Choroid plexus epithelial cell (primary cell): ENCODE data around the gene NUDT4B.
"Not testable (repeated sequence)": the region's sequence is repeated elsewhere in the genome, so short reads cannot be mapped to it uniquely, and the experiment has no call there.

Experiments
- DNase-seq: peaks from one replicate; pipeline ENCODE4 v3.0.0-alpha.2; 2010; ENCODE audit warnings: low read depth
- H3K4me3 ChIP-seq: 2 replicates; pipeline ENCODE4 v1.5.1; 2011; ENCODE audit warnings: low read depth, mild to moderate bottlenecking, control low read depth, low read length, moderate library complexity

The NUDT4B gene

DNA sequence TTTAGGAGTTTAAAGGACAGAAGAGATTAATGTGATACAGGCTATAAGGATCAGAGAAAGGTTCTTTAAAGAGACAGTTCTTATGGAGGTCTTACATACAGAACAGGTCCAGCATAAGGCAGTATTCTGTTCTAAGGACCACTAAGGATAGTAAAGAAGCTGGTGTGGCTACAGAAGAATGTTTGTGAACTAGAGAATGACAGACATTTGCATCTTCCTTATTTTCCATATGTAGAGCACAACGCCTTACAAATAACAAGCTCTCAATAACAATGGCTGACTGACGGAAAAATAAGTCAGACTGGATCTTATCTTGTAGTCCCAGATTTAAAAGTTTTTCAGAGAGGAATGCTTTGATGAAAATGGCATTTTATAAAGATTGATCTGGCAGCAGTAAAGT is 26.7 kb downstream of the NUDT4B start:
- not testable (repeated sequence) for DNase-seq, H3K4me3 ChIP-seq

DNA sequence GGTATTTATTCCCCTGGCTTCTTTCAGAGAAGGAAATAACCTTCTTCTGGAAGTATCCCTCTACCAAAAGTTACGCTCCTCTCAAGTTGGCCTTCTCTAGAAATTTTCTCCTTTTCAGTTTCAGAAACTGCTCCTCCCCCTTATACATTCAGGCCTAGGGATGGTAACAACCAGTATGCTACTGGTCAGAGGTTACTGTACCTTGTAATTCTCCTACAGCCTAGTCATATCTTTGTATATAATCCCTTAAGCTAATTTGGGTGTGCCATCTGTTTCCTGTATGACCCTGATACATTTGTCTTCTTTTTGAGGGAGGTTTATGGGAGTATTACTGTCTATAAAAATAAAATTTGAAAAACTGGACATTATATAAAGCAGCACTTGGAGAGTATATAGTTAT is 29.1 kb downstream of the NUDT4B start:
- DNase-seq, H3K4me3 ChIP-seq: not testable (repeated sequence)

DNA sequence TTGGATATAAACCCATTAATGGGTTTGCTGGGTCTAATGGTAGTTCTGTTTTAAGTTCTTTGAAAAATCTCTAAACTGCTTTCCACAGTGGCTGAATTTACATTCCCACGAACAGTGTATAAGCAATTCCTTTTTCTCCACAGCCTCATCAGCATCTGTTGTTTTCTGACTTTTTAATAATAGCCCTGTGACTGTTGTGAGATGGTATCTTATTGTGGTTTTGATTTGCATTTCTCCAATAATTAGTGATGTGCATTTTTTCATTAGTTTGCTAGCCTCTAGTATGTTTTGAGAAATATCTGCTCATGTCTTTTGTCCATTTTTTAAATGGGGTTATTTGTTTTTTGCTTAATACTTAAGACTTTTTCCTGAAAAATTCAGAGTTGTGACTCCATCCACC is 31.8 kb downstream of the NUDT4B start:
- DNase-seq, H3K4me3 ChIP-seq: not testable (repeated sequence)

DNA sequence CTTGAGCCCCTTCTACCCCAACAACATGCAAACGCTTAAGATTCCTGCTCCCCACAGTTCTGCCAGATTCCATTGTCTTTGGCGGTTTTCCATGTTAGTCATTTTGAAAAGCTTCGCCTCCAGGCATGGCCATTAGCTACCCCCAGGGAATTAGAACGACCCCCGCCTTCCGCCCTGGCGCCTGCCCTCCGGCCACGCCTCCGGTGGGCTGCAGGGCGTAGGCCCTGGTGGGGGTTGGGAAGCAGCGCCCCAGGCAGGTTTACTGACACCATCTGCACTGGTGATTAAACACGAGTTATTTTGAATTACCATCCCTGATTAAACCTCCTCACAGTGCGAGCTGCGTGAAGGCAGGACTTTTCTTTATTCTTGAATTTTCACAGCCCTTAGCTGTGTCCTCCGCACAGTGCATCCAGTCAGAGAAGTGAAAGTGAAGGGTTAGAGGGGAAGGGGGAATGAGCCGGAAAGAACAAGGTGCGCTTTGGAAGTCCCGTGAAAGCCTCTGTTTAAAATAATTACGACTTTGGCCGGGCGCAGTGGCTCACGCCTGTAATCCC is 43.0 kb downstream of the NUDT4B start:
- not testable (repeated sequence) for DNase-seq, H3K4me3 ChIP-seq

DNA sequence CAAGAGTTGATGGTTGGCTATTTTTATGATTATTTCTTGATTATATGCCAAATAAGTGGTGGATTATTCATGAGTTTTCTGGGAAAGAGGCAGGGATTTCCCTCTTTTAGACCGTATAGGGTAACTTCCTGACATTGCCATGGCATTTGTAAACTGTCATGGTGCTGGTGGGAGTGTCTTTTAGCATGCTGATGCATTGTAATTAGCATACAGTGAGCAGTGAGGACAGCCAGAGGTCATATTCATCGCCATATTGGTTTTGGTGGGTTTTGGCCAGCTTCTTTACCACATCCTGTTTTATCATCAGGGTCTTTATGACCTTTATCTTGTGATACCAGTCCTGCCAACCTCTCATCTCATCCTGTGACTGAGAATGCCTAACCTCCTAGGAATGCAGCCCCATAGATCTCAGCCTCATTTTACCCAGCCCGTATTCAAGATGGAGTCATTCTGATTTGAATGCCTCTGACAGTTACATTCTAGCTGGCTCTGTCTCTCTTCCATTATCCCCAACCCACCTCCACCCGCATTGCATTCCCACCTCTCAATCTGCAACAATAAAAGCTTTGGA is 45.3 kb downstream of the NUDT4B start:
- not testable (repeated sequence) for H3K4me3 ChIP-seq, DNase-seq
